Measurements from ENCODE around the gene SLC28A3.
"Not testable (repeated sequence)": the region's sequence is repeated elsewhere in the genome, so short reads cannot be mapped to it uniquely, and the experiment has no call there.

Gene SLC28A3

GRCh38 chr9:84340535-84340934 is at the start of gene SLC28A3:
Gene SLC28A3 (minus strand): TSS chr9:84340758. CDS start chr9:84340633, 125 bp downstream.
- DNase-seq, result no peak

GRCh38 chr9:84390254-84390653 is 49.7 kb upstream of the SLC28A3 start:
- DNase-seq, result not testable (repeated sequence)

- no peak for DNase-seq
These were observed 47.3 kb upstream of the SLC28A3 start for GRCh38 chr9:84387821-84388220.

- no peak for DNase-seq
These were observed 46.2 kb upstream of the SLC28A3 start for GRCh38 chr9:84386753-84387152.

DNA sequence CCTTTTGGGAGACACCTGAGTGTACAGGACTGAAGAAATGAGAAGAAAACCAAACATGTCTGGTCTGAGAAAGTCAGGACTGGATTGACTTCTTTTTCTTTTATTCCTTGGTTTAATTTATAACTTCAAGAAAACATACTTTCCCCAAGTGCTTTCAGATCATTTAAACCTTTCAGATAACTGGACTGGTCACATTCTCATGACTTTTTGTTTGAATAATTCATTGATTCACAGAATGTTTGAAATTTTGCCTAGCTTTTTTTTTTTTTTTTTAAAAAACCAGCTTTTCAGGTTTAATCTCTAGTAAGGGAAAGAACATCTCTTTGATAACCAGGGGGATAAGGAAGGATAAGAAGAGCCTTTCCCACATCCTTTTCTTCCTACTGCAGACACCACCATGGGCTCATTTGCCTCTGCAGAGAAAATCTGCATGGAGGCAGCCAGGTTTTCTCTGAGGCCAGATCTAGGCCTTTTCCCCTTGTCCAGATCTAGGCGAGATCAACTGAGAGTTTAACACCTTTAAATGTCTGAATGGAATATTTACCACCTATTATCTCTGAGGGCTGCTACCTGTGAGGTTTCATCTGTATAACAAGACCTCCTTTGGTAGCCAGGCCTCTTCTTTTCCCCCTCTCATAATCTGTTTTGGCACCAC is 45.0 kb upstream of the SLC28A3 start:
- DNase-seq, result no peak

GRCh38 chr9:84384617-84385016 is 44.1 kb upstream of the SLC28A3 start:
- DNase-seq, result no peak

- no peak for DNase-seq
These were observed 42.6 kb upstream of the SLC28A3 start for GRCh38 chr9:84383178-84383577.

GRCh38 chr9:84382720-84383119 is 42.2 kb upstream of the SLC28A3 start:
- DNase-seq, result no peak

GRCh38 chr9:84381508-84381907 is 41.0 kb upstream of the SLC28A3 start:
- no peak for DNase-seq

DNA sequence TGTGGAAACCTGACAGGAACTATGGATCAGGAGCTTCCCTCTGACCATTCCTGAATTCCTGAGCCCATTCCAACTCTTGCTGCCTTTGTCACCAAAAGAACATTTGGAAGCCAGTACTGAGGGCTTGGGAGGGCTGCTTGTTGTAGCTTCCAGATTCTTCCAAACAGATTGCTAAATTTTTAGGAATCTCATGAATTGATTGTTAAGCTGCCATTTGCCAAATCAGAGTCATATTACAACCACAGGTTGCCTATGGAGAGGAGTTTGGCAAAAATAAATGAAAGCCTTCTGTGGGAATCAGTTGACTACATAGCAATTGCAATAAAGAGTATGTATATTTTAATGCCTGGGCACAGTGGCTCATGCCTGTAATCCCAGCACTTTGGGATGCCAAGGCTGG is 39.2 kb upstream of the SLC28A3 start:
- no peak for DNase-seq

DNA sequence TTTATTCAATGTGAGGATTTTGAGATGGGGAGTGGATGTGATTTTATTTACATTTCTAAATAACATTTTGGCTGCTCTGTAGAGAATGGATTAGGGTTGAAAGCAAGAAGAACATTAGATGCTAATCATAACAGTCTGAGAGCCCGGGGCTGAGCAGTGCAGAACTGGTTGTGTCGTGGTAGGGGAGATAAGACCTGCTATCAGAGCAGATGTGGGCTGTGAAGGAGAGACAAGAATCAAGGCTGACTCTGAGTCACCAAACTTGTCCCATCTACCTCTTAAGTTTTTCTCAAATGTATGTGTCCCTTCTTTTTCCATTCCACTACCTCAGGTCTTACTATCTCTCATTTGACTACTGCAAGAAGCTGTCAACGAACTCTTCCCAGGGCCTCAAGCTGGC is 35.4 kb upstream of the SLC28A3 start:
- DNase-seq, result no peak

DNA sequence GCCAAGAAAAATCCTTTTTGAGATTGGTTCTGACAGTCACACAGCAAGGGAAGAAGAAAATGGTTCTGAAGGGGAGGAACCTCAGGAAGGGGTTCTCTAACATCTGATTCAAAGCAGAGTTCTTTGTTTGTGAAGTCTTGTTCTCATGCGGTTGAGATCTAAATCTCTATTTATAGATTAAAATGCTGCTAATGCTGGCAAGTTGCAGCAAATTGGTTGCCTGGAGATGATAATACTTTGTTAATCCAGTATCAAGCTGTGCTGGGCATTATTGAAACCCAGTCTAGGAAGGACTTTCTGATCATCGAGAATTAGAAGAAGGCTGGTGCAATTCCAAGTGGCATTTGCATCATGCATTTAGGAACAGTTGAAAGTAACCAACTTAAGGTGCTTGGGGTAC is 34.0 kb upstream of the SLC28A3 start:
- no peak for DNase-seq

DNA sequence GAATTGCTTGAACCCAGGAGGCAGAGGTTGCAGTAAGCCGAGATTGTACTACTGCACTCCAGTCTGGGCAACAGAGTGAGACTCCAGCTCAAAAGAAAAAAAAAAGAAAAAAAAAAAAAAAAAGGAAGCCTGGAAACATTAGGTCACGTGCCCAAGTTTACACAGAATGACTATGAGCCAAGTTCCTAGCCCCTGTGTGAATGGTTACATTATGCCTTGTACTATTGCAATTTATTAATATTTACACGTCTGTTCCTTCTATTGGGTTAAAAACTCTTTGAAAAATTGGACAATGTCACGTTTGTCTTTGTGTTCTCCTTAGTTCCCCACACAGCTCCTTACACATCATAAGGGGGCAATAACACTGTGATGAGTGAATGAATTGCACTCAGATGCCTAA is 33.5 kb upstream of the SLC28A3 start:
- DNase-seq, result no peak

DNA sequence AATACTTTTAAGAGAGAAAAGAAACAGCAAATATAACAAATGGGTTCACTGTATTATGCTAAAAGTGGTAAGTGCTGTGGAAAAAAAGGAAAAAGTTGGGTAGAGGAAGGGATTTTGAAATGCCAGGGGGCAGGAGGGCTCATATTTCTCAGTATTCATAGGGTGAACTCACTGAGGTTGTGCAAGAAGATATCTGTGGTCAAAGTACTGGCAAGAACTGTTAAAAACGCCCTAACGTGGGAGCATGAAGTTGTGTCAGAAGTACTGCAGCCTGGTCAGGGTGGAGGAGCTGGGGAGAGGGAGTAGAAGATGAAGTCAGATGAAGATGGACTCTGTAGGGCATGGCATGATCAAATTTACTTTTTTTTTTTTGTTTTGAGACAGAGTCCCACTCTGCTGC is 31.2 kb upstream of the SLC28A3 start:
- no peak for DNase-seq

DNA sequence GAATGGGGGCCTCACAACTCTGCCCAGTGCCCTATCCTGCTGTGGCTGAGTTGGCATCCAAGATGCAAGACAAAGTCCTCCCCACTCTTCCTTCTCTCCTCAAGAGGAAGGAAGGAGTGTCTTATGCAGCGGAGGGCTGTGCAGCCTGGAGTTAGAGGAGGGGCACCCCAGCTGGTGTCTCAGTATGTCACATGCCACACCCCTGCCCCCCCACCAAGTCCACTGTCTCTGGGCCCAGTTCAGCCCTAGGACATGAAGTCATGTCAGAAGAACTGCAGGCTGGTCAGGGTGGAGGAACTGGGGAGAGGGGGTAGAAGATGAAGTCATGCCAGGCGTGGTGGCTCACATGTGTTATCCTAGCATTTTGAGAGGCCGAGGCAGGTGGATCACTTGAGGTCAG is 28.0 kb upstream of the SLC28A3 start:
- DNase-seq, result no peak

GRCh38 chr9:84367726-84368125 is 27.2 kb upstream of the SLC28A3 start:
- DNase-seq, result not testable (repeated sequence)

GRCh38 chr9:84366683-84367082 is 26.1 kb upstream of the SLC28A3 start:
- DNase-seq, result no peak

- DNase-seq, result not testable (repeated sequence)
These were observed 24.4 kb upstream of the SLC28A3 start for GRCh38 chr9:84364894-84365490.

DNA sequence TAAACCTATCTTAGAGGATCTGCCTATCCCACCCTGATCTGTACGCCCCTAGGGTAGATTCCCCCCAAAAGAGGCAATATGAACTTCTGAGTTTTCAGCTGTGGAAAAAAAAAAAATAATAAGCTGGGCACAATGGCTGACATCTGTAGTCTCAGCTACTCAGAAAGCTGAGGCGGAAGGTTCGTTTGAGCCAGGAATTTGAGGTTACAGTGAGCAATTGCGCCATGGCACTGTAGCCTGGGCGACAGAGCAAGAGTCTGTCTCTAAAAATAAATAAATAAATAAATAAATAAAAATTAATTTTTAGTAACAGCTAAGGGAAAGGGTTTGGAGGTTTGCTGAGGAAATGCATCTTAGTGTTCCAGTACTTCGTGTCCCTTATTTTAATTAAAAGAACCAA is 21.1 kb upstream of the SLC28A3 start:
- no peak for DNase-seq

GRCh38 chr9:84357275-84357674 is 16.7 kb upstream of the SLC28A3 start:
- no peak for DNase-seq

DNA sequence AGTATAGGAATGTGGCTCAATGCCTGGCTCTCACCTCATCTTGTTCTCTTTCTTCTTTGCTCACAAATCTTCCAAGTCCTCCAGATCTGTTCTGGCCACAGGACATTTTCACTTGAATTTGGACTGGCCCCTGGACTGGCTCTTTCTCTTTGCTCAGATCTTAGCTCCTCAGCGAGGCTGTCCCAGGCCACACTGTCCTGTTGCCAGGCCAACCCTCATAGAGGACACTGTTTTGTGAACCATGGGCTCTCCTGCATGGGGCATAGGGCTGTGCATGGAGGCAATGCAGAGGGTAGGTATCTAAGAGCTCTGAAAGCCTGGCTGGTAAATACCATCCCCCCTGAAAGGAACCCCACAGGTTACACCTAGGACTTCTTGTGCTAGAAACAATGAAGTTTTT is 13.5 kb upstream of the SLC28A3 start:
- no peak for DNase-seq

- no peak for DNase-seq
These were observed 9.1 kb upstream of the SLC28A3 start for GRCh38 chr9:84349671-84350070.

- DNase-seq, result no peak
These were observed 2.6 kb upstream of the SLC28A3 start for GRCh38 chr9:84343111-84343521.

DNA sequence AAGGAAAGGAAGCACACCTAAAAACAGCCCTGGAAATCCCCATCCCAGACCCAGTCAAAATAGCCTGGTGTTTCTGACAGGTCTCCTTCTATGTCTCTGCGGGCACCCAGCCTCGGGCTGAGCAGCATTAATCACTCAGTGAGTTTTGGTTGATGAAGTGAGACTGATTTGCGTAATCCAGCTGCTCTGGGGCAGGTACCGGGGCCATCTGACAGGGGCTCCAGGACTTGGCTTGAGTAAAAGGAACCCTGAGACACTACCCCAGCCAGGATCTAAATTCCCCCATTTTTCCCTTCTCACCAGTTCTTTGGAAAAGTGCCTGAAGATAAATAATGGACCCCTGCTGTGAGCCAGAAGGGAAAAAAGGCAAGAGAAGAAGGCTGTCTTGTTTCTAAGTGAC is 596 bp downstream of the SLC28A3 start:
- DNase-seq, result no peak

DNA sequence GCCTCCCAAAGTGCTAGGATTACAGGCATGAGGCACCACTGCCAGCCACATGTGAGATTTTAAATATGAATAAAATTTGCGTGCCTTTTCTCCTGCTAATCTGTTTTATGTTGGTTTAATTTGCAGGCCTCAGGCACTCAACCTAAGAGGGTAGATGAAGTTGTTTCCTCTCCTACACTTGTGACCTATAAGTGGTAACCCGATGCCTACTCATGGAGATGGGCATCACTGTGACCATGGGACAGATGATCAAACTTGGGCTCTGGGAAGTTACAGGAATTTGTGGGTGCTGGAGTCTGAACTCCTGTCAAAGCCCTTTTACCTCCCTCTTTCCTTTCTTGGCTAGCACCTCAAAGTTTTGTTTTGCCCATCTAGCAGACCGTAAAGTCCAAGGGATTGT is 1.1 kb downstream of the SLC28A3 start:
- no peak for DNase-seq

Data from retina (tissue), 1 donor.